GM08714 (cell line): ENCODE results near the gene ANKRD9.

Source experiments
- H3K4me3 ChIP-seq: fragments of 200-500 bp; sonication (Bioruptor generic); 2 replicates; pipeline ENCODE4 v1.5.1; 2014; ENCODE audit warnings: mild to moderate bottlenecking, low read length, inconsistent platforms
- ZNF274 ChIP-seq: IDR thresholded peaks from 2 replicates; pipeline ENCODE4 v1.6.1; 2012; ENCODE audit warnings: mild to moderate bottlenecking, low read depth, low read length

The ANKRD9 gene

GRCh38 chr14:102501751-102502315 is 7.7 kb downstream of the ANKRD9 start:
- H3K4me3 ChIP-seq = no peak overlapping the region
- no peak for TF ChIP-seq ZNF274

- no peak for TF ChIP-seq ZNF274
- H3K4me3 ChIP-seq = no peak overlapping the region
Observed at GRCh38 chr14:102500713-102501112, 8.9 kb downstream of the ANKRD9 start.

- TF ChIP-seq ZNF274 = no peak
Observed at GRCh38 chr14:102500158-102500662, 9.4 kb downstream of the ANKRD9 start.

GRCh38 chr14:102499401-102500157 is 10.0 kb downstream of the ANKRD9 start:
- no peak overlapping the region for H3K4me3 ChIP-seq
- TF ChIP-seq ZNF274 = no peak

More at GRCh38 chr14:102500158-102500662, 9.4 kb downstream of the ANKRD9 start:
- H3K4me3 ChIP-seq = no peak overlapping the region

GRCh38 chr14:102498678-102499265 is 10.8 kb downstream of the ANKRD9 start:
- H3K4me3 ChIP-seq = no peak overlapping the region
- no peak for TF ChIP-seq ZNF274

GRCh38 chr14:102497998-102498677 is 11.4 kb downstream of the ANKRD9 start:
- no peak overlapping the region for H3K4me3 ChIP-seq
- no peak for TF ChIP-seq ZNF274

- no peak for TF ChIP-seq ZNF274
- no peak overlapping the region for H3K4me3 ChIP-seq
Observed at GRCh38 chr14:102496958-102497744, 12.4 kb downstream of the ANKRD9 start.

GRCh38 chr14:102496331-102496691 is 13.3 kb downstream of the ANKRD9 start:
- no peak overlapping the region for H3K4me3 ChIP-seq
- TF ChIP-seq ZNF274 = no peak

GRCh38 chr14:102495491-102496330 is 13.9 kb downstream of the ANKRD9 start:
- no peak for TF ChIP-seq ZNF274
- no peak overlapping the region for H3K4me3 ChIP-seq

- H3K4me3 ChIP-seq = no peak overlapping the region
- TF ChIP-seq ZNF274 = no peak
Observed at GRCh38 chr14:102493585-102493984, 16.0 kb downstream of the ANKRD9 start.

- no peak for TF ChIP-seq ZNF274
Observed at GRCh38 chr14:102493096-102493495, 16.5 kb downstream of the ANKRD9 start.

GRCh38 chr14:102492531-102492910 is 17.1 kb downstream of the ANKRD9 start:
- H3K4me3 ChIP-seq = no peak overlapping the region
- no peak for TF ChIP-seq ZNF274

More at GRCh38 chr14:102493096-102493495, 16.5 kb downstream of the ANKRD9 start:
- H3K4me3 ChIP-seq = no peak overlapping the region

GRCh38 chr14:102491786-102492530 is 17.6 kb downstream of the ANKRD9 start:
- no peak for TF ChIP-seq ZNF274
- no peak overlapping the region for H3K4me3 ChIP-seq
